Adrenal gland (tissue), 12 donors: ENCODE results near the gene SEBOX. TPM values are rescaled to one million over a fixed set of nuclear protein-coding genes. Genes with fewer than 3 reads are reported as not detected.

Source experiments
- DNase-seq, 7 donors: peaks; one replicate each; pipeline ENCODE4 v3.0.0-alpha.2; 2019 to 2020
- H3K27ac ChIP-seq, 5 donors: fragments of 200-600 bp; sonication (generic) in 4 of 5; 1 replicate in 3 of 5; 2 replicates in 2 of 5; pipeline versions ENCODE4 v1.5.1 to v1.8.0; 2016 to 2020; ENCODE audit warnings: mild to moderate bottlenecking in 1 of 5
- H3K27me3 ChIP-seq: fragments of 200-600 bp; 2 replicates; pipeline ENCODE4 v1.8.0; 2021
- H3K36me3 ChIP-seq, 2 donors: fragments of 200-600 bp; replicated peaks in 1 of 2; 1 replicate in 1 of 2; 2 replicates in 1 of 2; pipeline versions ENCODE4 v1.5.1 to v1.8.0; 2018 to 2022
- H3K4me1 ChIP-seq, 2 donors: fragments of 200-600 bp; replicated peaks in 1 of 2; 1 replicate in 1 of 2; 2 replicates in 1 of 2; pipeline versions ENCODE4 v1.5.1 to v1.8.0; 2018 to 2021
- H3K4me3 ChIP-seq, 4 donors: fragments of 200-600 bp; sonication (generic) in 3 of 4; one replicate each; pipeline ENCODE4 v1.5.1; 2016 to 2018
- H3K9me3 ChIP-seq, 3 donors: fragments of 200-600 bp; sonication (generic) in 1 of 3; replicated peaks in 1 of 3; 1 replicate in 2 of 3; 2 replicates in 1 of 3; pipeline versions ENCODE4 v1.5.1 to v1.8.0; 2016 to 2021
- CTCF ChIP-seq, 6 experiments: fragments of 450-650 bp in 4 of 6; fragments of 200-600 bp in 2 of 6; sonication (generic) in 1 of 6; IDR thresholded peaks; 1 replicate in 5 of 6; 2 replicates in 1 of 6; pipeline versions ENCODE4 v1.5.1 to v1.8.0; 2016 to 2021; ENCODE audit warnings: antibody characterized with exemption in 6 of 6, mild to moderate bottlenecking in 2 of 6, moderate library complexity in 1 of 6
- POLR2A ChIP-seq, 2 donors: fragments of 450-650 bp; IDR thresholded peaks; one replicate each; pipeline ENCODE4 v1.6.1; 2017; ENCODE audit warnings: antibody characterized with exemption in 2 of 2, mild to moderate bottlenecking in 2 of 2, moderate library complexity in 1 of 2
- WGBS, 4 donors: extraction: QIAGEN DNeasy Blood & Tissue Kit in 2 of 4; methylation state at CpG; one replicate each; pipeline versions ENCODE4 v1.1.5 to v1.1.7; 2013 to 2017; 5-methylcytosine and 5-hydroxymethylcytosine counted together
- intact Hi-C, 2 donors: fragments of 100-400 bp; cut with DNase I; formaldehyde crosslinking; loops; one replicate each; pipeline versions ENCODE4 v1.14.1 to v1.15.0; 2022 to 2023
- polyA plus RNA-seq, 3 donors: library from polyadenylated mRNA; stranded (reverse); fragments of 200-250 nt in 2 of 3; fragments of 350-450 nt in 1 of 3; fragmentation: Illumina TruSeq in 1 of 3; extraction: RNeasy Lipid Tissue Mini Kit (QIAGEN cat#74804) in 1 of 3; gene quantifications; one replicate each; pipeline ENCODE4 v1.2.3, GENCODE V29; 2013 to 2014
- total RNA-seq, 9 donors: library from RNA; depleted of rRNA in 4 of 9; stranded (reverse); fragments of >200 nt in 4 of 9; fragments of 120-200 nt in 1 of 9; fragmentation: NEBNext Ultra II Directional in 1 of 9; extraction: Animal tissue kit (Norgen Biotek cat#: 25700) in 1 of 9; gene quantifications; one replicate each; pipeline versions ENCODE4 v1.1.0 to v1.2.4, GENCODE V29; 2013 to 2023
- donor health status: healthy with polysubstance abuse.
- donor health status: Bipolar disorder and iron deficiency.
- donor health status: DM: yes; HTN: yes; CAD: no.
- donor health status: DM: no; HTN: no; CAD: no.
- donor health status: DM: no; HTN: no; CAD: no.
- donor health status: DM: yes; HTN: yes; CAD: no.

The SEBOX gene
- total and polyA plus RNA-seq, 12 donors, result not detected

GRCh38 chr17:28330671-28331070 is 34.3 kb downstream of the SEBOX start:
- 91 to 100% (median 95%) methylated on average over 4 to 5 of the region's 5 CpGs for WGBS, 4 donors

GRCh38 chr17:28328325-28328724 is 36.7 kb downstream of the SEBOX start:
- Histone ChIP-seq H3K4me1 (peaks cover 0 to 10% of the 10 kb centered on the region in 2 donors), H3K27me3 (no peaks in the 10 kb centered on the region), H3K36me3 (peaks cover 0 to 43% of the 10 kb centered on the region in 2 donors), H3K4me3 (no peak overlapping the region), H3K27ac (no peak overlapping the region), H3K9me3 (no peaks in the 10 kb centered on the region)
- intact Hi-C loops, result no loop called here
- no peak for TF ChIP-seq CTCF (IDR thresholded peaks at IDR 0.05)
- no peak for TF ChIP-seq POLR2A (IDR thresholded peaks at IDR 0.05)
- 68 to 87% (median 75%) methylated on average over 4 of the region's 4 CpGs for WGBS, 4 donors
- DNase-seq, result peak in 2 of 7 donors; percentile 4 to 10

More at GRCh38 chr17:28330671-28331070, 34.3 kb downstream of the SEBOX start:
- H3K27ac ChIP-seq, result no peak overlapping the region
- TF ChIP-seq CTCF (IDR thresholded peaks at IDR 0.05), result no peak
- TF ChIP-seq POLR2A (IDR thresholded peaks at IDR 0.05), result no peak
- H3K36me3 ChIP-seq, result peaks cover 0 to 43% of the 10 kb centered on the region in 2 donors
- DNase-seq, result peak in 3 of 7 donors; percentile 12 to 45 (median 16)
- intact Hi-C loops, result no loop called here
- no peaks in the 10 kb centered on the region for H3K27me3 ChIP-seq
- peaks cover 0 to 20% of the 10 kb centered on the region in 2 donors for H3K4me1 ChIP-seq
- H3K9me3 ChIP-seq, result no peaks in the 10 kb centered on the region
- H3K4me3 ChIP-seq, result no peak overlapping the region

- Histone ChIP-seq H3K27ac (no peak overlapping the region), H3K36me3 (peaks cover 0 to 43% of the 10 kb centered on the region in 2 donors), H3K9me3 (no peaks in the 10 kb centered on the region), H3K4me1 (peaks cover 0 to 9% of the 10 kb centered on the region in 2 donors), H3K4me3 (no peak overlapping the region), H3K27me3 (no peaks in the 10 kb centered on the region)
- intact Hi-C loops, result no loop called here
- WGBS, 4 donors, result 61 to 67% (median 63%) methylated on average over 3 of the region's 3 CpGs
- TF ChIP-seq POLR2A (IDR thresholded peaks at IDR 0.05) (no peak), CTCF (IDR thresholded peaks at IDR 0.05) (no peak)
- DNase-seq, result no peak
Observed at GRCh38 chr17:28327709-28328108, 37.3 kb downstream of the SEBOX start.

GRCh38 chr17:28327031-28327607 is 37.9 kb downstream of the SEBOX start:
- peaks cover 0 to 43% of the 10 kb centered on the region in 2 donors for H3K36me3 ChIP-seq
- H3K27ac ChIP-seq, result no peak overlapping the region
- DNase-seq, result peak in 1 of 7 donors; percentile 6
- H3K4me3 ChIP-seq, result no peak overlapping the region
- H3K4me1 ChIP-seq, result peaks cover 0 to 9% of the 10 kb centered on the region in 2 donors
- intact Hi-C loops, result no loop called here
- H3K27me3 ChIP-seq, result no peaks in the 10 kb centered on the region
- TF ChIP-seq CTCF (IDR thresholded peaks at IDR 0.05) (no peak), POLR2A (IDR thresholded peaks at IDR 0.05) (no peak)
- no peaks in the 10 kb centered on the region for H3K9me3 ChIP-seq
- WGBS, 4 donors, result 92 to 97% (median 93%) methylated on average over 9 of the region's 9 CpGs
